ENCODE results near the gene SHANK1.

Gene SHANK1

GRCh38 chr19:50628146-50628545 lies 91.5 kb downstream of the SHANK1 start:
- Histone ChIP-seq H4K20me1 (ENCODE audit: insufficient read depth, low read length) (no peaks in the 10 kb centered on the region), H3K27me3 (ENCODE audit: insufficient read depth, low read length) (0 out of 2 replicates have a peak, but pooled peaks cover 4% of the 10 kb centered on the region), H3K27ac (ENCODE audit: low read depth, low read length, poor library complexity, severe bottlenecking) (no peak overlapping the region), H3K36me3 (ENCODE audit: insufficient read depth, low read length) (no peaks in the 10 kb centered on the region), H3K9me3 (ENCODE audit: low read length) (no peaks in the 10 kb centered on the region), H3K4me3 (ENCODE audit: low read depth, low read length, poor library complexity, severe bottlenecking) (no peak overlapping the region), H3K4me2 (ENCODE audit: low read length) (no peak overlapping the region), H3K4me1 (ENCODE audit: insufficient read depth, low read length, severe bottlenecking) (no peaks in the 10 kb centered on the region), H3K79me2 (ENCODE audit: insufficient read depth, low read length) (no peaks in the 10 kb centered on the region), H3K9ac (ENCODE audit: low read length) (no peak overlapping the region), H3K9me2 (ENCODE audit: low read depth, low read length) (no peaks in the 10 kb centered on the region), H2AFZ (ENCODE audit: low read length) (no peak overlapping the region), H3F3A (ENCODE audit: insufficient read depth, low read length) (no peaks in the 10 kb centered on the region)
- TF ChIP-seq CTCF (IDR thresholded peaks at IDR 0.05; ENCODE audit: low read length) (no peak), EZH2 (IDR thresholded peaks at IDR 0.05; ENCODE audit: borderline replicate concordance, low read length) (no peak)

- Histone ChIP-seq H3K27me3 (ENCODE audit: insufficient read depth, low read length) (no peaks in the 10 kb centered on the region), H3K4me3 (ENCODE audit: low read depth, low read length, poor library complexity, severe bottlenecking) (no peak overlapping the region), H2AFZ (ENCODE audit: low read length) (no peak overlapping the region), H3F3A (ENCODE audit: insufficient read depth, low read length) (no peaks in the 10 kb centered on the region), H3K9ac (ENCODE audit: low read length) (no peak overlapping the region), H3K9me3 (ENCODE audit: low read length) (no peaks in the 10 kb centered on the region), H3K4me2 (ENCODE audit: low read length) (no peak overlapping the region), H3K9me2 (ENCODE audit: low read depth, low read length) (no peaks in the 10 kb centered on the region), H4K20me1 (ENCODE audit: insufficient read depth, low read length) (no peaks in the 10 kb centered on the region), H3K79me2 (ENCODE audit: insufficient read depth, low read length) (no peaks in the 10 kb centered on the region), H3K27ac (ENCODE audit: low read depth, low read length, poor library complexity, severe bottlenecking) (no peak overlapping the region), H3K4me1 (ENCODE audit: insufficient read depth, low read length, severe bottlenecking) (no peaks in the 10 kb centered on the region), H3K36me3 (ENCODE audit: insufficient read depth, low read length) (no peaks in the 10 kb centered on the region)
- TF ChIP-seq EZH2 (IDR thresholded peaks at IDR 0.05; ENCODE audit: borderline replicate concordance, low read length) (no peak), CTCF (IDR thresholded peaks at IDR 0.05; ENCODE audit: low read length) (no peak)
These were observed 92.8 kb downstream of the SHANK1 start for GRCh38 chr19:50626795-50627194.

GRCh38 chr19:50626011-50626410 lies 93.6 kb downstream of the SHANK1 start:
- Histone ChIP-seq H3K9me2 (ENCODE audit: low read depth, low read length) (no peaks in the 10 kb centered on the region), H3K4me2 (ENCODE audit: low read length) (no peak overlapping the region), H3K27ac (ENCODE audit: low read depth, low read length, poor library complexity, severe bottlenecking) (no peak overlapping the region), H3K9me3 (ENCODE audit: low read length) (no peaks in the 10 kb centered on the region), H3K79me2 (ENCODE audit: insufficient read depth, low read length) (no peaks in the 10 kb centered on the region), H3K27me3 (ENCODE audit: insufficient read depth, low read length) (no peaks in the 10 kb centered on the region), H3F3A (ENCODE audit: insufficient read depth, low read length) (no peaks in the 10 kb centered on the region), H3K4me3 (ENCODE audit: low read depth, low read length, poor library complexity, severe bottlenecking) (no peak overlapping the region), H3K36me3 (ENCODE audit: insufficient read depth, low read length) (no peaks in the 10 kb centered on the region), H4K20me1 (ENCODE audit: insufficient read depth, low read length) (no peaks in the 10 kb centered on the region), H3K4me1 (ENCODE audit: insufficient read depth, low read length, severe bottlenecking) (no peaks in the 10 kb centered on the region), H3K9ac (ENCODE audit: low read length) (no peak overlapping the region), H2AFZ (ENCODE audit: low read length) (no peak overlapping the region)
- TF ChIP-seq CTCF (IDR thresholded peaks at IDR 0.05; ENCODE audit: low read length) (no peak), EZH2 (IDR thresholded peaks at IDR 0.05; ENCODE audit: borderline replicate concordance, low read length) (no peak)

All from OCI-LY1 (cell line).